Measurements from ENCODE around the gene UCHL1.
"Not testable (repeated sequence)": the region's sequence is repeated elsewhere in the genome, so short reads cannot be mapped to it uniquely, and the experiment has no call there.

The UCHL1 gene

DNA sequence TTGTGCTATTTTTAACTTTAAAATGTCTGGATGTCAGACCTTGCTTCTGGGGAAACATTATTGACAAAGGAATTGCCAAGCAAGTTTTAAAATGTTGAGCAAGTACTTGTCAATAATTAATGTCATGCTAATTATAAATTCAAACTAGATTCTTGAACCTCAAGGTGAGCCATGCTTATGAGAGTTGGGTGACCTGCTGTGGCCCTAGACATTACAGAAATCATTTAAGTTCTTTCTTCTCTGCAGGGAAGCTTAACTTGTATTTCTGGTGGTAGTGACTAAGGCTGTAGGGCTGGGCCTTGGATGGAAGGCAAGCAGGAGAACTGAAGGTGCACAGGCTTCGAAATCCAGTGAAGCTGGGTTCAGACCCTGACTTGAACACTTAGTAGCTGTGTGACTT, 14.8 kb upstream of the UCHL1 start:
- DNase-seq = no peak

DNA sequence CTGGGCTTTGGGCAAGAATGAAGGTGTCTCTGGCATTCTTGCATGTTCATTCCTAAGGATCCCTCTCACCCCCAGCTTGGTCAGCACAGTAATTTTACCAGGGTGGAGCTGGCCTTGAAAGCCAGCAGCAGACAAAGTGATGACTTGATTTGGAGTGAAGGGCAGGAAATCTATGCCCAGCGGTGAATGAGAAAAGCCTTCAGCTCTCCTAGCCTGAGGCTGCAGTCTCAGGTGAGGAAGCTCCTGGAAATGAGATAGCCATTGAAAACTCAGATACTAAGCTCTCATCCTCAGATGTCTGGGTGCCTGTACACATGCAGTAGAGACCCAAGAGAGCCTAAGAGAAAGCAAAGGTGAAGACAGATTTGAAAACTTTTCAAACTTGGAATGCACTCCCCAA, 10.7 kb upstream of the UCHL1 start:
- DNase-seq = no peak

DNA sequence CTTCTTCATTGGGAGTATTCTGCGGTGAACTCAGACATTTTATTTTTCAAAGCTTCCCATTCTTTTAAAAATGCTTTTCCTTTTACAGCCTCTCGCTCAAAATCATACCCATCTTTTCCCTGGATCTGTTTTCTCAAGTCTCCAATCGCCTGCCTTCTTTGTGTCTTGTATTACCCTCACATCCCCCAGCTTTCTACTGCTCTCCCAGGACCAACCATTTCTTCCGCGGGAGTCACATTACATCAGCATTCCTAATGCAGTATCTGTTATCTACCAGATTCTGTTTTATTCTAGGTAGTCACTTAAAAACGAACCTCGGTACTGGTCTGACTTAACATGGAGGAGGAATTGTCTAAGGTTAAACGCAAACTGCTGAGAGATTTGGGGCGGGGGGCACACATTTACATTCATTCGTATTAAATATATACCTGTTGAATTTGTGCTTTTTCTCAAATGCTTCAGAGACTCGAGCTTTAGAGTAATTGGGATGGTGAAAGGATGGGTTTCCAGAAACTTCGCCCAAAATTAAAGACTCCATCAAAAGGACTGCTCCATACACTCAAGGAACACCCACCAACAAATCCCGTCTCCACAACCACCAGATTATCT, 493 bp upstream of the UCHL1 start:
- peak; percentile 76 for DNase-seq

DNA sequence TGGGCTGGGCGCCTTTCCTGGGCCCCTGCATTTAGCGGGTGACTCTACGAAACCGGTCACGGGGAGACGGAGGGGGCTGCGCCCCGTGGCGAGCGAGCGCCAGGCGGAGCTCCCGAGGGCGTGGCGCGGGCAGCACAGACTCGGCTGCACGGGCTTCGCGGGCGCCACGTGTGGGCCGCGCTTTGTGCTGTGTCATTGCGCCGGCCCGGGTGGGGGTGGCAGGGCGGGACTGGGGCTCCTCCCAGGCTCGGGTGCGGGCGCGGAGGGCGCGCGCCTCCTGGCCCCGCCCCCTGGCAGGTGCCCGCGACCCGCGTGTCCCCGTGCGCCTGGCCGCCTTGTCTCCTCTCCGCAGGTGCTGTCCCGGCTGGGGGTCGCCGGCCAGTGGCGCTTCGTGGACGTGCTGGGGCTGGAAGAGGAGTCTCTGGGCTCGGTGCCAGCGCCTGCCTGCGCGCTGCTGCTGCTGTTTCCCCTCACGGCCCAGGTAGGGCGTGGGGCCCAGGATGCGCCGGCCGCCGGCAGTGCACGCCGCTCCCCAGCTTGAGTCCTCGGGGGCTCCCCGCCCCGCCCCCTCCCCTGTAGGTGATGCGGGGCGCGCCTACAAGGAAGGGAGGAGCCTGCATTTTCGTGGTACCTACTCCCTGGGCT, 651 bp downstream of the UCHL1 start:
- peak; percentile 67 for DNase-seq

DNA sequence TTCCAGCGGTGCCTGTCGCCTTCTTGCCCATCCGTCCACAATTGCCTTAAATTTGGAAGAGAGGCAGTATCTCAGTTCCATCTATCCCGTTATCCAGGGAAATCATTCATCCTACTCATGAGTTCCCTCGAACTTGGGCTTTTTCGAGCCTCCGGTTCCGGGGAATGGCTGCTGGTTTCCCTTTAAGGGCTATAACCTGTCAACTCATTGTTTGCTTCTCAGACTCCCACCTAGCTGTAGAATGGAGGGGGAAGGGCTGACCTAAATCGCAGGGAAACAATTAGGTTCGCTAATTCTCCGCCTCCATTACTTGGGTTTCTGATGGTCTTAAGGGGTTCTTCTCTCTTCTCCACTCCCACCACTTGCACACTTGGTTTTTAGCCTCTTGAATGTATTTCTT, 1.2 kb downstream of the UCHL1 start:
- DNase-seq = no peak

DNA sequence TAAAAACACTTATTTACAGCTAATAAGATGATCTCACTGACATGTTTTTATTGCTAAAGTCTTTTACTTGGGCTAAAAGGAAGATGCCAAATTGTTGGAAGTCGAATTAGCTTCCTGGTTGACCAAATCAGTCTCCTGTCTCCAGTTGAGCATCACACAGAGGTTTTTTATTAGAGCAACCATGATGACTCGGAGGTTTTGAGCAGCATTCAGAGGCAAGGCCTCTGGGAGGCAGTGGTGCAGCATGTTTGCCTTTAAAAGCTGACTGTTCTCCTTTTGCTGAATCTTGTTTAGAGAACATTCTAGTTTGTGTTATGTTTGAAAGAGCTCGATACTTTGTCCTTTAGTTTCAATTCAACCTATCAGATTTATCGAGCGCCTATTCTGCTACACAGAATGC, 2.1 kb downstream of the UCHL1 start:
- DNase-seq = peak; percentile 73

DNA sequence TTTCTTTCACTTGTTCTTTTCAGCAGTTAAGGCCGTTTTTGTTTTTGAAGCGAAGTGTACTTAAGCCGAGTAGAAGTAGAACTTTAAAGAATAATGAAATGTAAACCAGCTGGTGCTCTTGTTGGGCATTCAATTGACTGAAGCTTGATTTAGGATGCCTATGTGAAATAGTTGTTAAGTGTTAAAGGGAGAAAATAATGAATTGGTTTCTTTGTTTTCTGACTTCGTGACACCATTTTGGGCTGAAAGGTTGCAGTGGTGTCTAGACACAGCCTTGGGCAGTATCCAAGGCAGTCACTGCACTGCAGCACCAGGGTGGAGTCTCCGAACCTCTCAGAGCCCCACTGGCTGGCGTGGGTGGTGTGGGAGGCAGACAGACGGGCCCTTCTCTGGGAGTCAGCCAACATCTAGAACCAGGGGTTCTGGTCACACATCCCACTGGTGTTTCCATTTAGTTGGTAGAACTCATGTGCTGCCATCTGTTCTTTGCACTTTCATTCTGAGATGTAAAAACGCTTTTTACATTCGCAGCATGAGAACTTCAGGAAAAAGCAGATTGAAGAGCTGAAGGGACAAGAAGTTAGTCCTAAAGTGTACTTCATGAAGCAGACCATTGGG, 3.5 kb downstream of the UCHL1 start:
- DNase-seq = no peak

DNA sequence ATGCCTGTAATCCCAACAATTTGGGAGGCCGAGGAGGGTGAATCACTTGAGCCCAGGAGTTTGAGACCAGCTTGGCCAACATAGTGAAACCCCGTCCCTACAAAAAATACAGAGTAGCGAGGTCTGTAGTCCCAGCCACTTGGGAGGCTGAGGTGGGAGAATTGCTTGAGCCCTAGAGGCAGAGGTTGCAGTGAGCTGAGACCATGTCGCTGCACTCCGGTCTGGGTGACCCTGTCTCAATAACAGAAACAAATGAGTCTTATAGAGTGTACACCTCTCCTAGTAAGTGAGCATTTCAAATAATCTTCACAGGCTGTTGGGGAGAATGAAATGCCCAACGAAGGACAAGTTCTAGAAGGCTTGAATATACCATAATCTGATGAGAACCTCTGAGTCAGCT, 5.5 kb downstream of the UCHL1 start:
- DNase-seq = no peak

DNA sequence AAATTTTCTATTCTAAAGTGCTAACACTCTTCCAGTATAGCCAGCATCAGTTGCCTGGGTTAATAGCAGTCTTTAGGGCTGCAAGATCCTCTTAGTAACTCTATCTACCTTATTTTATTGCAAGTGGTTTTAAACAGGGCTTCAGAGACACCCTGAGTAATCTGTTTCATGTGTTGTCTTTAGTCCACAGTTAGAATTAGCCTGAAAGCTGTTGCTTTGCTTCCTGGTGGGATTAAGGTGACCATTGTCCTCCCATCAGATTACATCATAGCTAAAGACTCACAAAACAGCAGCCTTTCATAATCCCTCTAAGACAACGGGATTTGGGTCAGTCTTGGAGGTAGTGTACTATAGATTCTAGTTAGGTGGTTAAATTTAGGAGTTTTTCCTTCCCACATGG, 7.5 kb downstream of the UCHL1 start:
- DNase-seq = no peak

DNA sequence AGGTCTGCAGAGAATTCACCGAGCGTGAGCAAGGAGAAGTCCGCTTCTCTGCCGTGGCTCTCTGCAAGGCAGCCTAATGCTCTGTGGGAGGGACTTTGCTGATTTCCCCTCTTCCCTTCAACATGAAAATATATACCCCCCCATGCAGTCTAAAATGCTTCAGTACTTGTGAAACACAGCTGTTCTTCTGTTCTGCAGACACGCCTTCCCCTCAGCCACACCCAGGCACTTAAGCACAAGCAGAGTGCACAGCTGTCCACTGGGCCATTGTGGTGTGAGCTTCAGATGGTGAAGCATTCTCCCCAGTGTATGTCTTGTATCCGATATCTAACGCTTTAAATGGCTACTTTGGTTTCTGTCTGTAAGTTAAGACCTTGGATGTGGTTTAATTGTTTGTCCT, 11.3 kb downstream of the UCHL1 start:
- DNase-seq = no peak

DNA sequence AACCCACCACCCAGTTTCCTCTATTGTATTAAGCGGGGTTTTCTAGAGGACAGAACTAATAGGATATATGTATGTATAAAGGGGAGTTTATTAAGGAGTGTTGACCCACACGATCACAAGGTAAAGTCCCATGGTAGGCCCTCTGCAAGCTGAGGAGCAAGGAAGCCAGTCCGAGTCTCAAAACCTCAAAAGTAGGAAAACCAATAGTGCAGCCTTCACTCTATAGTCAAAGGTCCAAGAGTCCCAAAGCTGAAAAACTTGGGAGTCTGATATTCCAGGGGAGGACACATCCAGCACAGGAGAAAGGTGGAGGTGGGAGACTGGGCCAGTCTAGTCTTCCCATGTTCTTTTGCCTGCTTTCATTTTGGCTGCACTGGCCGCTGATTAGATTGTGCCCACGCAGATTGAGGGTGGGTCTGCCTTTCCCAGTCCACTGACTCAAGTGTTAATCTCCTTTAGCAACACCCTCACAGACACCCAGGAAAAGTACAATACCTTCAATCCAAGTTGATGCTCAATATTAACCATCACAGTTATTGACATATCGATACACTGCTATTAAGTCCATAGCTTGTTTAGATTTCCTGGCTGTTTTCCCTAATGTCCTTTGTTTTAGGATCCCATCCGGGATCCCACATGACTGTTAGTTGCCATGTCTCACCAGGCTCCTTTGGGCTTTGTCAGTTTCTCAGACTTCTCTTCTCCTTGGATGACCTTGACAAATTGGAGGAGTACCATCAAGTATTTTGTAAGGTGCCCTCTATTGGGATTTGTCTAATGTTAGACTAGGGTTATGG, 12.2 kb downstream of the UCHL1 start:
- DNase-seq = no peak

DNA sequence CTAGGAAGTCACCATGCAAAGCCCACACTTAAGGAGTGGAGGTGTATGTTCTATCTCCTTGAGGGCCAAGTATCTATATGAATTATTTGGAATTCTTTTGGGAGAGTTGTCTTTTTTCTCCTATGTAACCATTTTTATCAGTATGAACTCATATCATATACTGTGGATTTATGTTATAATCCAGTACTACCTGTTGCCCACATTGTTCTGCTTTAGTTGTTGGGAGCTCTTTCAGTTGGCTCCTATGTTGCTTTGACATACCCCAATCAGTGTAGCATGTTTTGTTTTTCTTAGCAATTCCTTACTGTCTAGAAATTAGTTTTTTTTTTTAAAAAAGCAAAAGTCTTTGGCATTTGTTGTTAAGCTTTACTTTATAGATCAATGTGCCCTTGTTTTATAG, 13.0 kb downstream of the UCHL1 start:
- DNase-seq = no peak

DNA sequence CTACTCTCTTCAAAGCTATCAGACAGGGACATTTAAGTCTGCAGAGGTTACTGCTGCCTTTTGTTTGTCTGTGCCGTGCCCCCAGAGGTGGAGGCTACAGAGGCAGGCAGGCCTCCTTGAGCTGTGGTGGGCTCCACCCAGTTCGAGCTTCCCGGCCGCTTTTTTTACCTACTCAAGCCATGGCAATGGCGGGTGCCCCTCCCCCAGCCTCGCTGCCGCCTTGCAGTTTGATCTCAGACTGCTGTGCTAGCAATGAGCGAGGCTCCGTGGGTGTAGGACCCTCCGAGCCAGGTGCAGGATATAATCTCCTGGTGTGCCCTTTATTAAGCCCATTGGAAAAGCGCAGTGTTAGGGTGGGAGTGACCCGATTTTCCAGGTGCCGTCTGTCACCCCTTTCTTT, 19.2 kb downstream of the UCHL1 start:
- DNase-seq = not testable (repeated sequence)

DNA sequence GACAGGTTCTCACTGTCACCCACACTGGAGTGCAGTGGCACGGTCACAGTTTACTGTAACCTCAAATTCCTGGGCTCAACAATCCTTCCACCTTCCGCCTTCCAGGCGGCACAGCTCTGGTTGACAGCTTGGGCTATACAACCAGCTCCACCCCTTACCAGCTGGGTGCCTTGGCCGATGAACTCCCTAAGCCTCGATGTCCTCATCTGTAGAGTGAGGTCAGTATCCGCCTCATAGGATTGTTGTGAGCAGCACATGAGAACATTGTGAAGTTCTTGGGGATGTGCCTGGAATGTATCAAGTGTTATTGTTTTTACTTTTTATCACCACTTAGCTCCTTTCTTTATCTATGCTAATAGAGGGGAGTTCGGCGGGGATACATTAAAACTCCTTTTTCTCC, 23.3 kb downstream of the UCHL1 start:
- DNase-seq = no peak

DNA sequence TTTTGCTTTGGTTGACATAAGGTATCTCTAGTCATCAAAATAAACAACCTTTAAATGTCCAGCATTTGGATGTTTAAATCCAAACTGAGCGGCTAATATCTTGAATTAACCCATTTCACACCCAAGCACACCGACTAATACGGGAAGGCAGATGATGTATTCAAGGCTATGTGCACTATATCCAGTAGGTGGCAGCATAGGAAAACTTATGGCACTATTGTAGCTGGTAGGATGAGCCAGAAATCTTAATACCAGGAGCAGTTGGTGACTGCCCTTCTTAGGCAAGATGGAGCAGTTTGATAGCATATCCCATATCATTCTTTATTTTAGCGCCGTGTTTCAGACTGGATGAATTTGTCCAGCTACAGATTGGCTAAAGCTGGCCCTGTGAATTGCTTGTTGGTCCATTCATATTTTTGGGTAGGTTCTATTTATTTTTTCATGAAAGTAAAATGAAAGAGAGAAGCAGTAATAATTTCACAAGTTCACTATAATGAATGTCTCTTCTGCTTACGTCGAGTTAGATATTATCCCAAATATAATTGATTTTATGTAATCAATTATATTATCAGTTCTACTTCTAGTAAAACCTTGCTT, 24.4 kb downstream of the UCHL1 start:
- DNase-seq = peak; percentile 81

DNA sequence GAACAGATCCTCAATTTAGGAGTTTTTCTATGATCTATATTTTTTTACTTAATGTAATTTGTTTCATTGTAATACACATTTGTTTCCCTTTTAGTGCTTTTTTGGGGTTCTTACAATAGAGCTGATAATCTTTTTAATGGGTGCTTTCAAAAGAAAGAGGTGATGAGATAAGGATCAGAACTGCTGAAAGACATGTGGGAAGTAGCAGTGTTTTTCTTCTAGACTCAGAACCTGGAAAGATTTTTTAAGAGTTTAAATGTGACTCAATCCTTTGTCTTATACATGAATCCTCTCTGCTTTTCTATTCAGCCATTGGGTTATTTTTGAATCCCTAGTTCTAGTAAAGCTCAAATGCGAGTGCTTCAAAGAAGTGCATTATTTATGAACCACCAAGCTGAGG, 25.6 kb downstream of the UCHL1 start:
- no peak for DNase-seq

DNA sequence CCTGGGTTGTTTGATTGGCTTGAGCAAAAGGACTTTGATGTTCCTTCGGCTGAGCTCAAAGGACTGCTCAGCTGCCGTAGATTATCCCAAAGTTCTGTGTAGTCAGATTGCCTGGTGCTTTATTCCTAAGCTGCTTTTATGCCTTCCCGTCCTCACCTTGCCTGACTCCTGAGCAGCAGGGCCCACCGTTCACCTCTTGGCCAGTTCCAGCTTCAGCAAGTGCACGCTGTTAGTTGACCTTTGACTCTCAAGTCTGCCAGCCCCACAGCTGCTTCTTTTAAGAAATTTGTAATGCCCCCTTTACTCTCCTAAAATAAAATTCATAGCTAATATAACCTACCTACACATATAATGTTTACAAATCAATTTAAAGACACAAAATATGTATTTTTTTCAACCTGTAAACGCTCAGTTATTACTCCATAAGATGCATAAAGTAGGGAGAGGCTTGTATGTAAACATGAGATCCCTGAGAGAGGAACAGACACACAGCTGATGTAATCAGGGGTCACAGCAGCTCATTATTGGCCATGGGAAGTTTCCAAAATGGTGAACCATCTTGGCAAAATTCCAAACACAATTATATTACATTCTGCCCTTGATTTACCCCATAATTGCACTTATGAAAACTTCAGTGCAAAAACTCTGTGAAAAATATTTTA, 28.6 kb downstream of the UCHL1 start:
- peak; percentile 41 for DNase-seq

DNA sequence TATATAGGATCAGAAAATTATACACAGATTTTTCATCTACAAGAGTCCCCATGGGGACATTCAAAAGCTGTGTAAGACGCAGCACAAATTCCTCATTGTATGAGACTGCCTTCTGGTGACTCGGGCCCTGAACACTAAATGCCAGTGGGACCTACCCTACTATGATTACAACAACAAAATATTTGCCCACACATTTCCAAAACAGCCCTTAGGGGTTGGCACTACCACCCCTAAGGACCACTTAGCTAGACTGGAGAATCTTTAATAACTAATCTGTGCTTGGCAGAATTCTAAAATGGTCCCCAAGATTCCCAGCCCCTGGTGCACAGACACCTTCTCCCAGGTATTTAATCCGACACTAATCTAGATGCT, 29.1 kb downstream of the UCHL1 start:
- no peak for DNase-seq

DNA sequence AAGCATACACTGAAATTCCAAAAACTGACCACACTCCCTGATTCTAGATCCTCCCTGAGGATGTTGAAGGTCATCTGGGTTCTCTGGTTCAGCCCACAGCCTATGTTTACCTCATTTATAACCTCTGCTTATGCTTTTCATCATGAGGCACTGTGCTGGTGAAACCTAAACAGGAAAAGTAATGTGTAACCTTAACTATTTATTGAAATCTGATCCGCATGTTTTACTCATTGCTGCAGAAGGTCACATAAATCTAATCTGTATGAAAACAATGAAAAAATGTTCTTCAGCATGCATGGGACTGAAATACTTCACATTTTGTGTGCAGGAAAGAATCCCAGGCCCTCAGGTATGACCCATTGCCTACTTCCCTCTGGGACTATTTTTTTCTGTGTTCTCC, 30.3 kb downstream of the UCHL1 start:
- DNase-seq = peak; percentile 11

DNA sequence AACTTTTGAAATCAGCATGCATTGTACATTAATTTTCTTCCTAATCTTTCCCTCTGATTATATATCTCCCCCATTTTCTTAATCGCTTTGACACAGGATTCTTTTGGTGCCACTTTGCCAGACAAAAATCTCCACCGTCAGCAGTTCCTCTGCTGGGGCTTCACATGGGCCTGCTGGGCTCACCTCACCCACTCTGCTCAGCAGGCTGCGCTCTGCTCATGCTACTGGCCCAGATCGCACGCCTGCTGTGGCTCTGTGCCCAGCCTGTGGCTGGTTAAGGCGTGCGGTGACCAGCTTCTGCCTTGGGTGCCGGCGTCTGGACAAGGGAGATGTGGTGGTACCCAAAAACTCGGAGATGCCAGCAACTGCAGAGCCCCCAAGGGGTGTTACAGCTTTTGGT, 31.1 kb downstream of the UCHL1 start:
- no peak for DNase-seq

DNA sequence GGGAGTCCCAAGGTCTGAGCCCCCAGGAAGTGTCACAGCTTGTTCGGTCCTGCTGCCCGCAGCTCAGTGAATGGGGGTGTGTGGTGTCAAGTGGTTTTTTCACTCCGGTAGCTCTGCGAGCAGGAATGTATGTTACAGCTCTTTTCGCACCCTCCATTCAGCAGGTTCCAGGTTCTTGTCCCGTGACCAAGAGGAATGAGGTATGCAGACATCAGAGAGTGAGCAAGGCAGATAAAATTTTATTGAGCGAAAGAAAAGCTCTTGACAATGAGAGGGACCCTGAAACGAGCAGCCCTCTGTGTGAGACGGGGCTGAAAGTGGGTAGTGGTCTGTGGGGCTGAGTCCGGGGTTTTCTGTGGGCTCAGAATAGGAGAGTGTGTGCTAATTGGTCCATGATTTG, 31.5 kb downstream of the UCHL1 start:
- no peak for DNase-seq

DNA sequence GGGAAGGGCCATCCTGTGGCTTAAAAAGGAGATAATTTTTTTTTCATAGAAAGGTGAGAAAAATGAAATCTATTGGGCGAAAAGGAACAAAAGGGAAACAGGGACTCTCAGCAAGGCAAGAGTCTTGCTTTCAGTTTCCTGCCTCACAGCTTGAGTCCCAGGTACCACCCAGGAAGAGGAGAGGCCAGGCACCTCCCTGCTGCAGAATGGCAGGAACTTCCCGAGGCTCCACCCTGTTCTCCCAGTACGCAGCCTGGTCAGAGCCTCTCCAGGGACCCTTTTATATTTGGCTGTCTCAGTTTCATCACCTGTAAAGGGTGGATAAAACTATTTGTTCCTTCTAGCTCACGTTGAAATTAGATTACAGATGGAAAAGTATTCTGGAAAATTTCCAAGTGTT, 33.8 kb downstream of the UCHL1 start:
- no peak for DNase-seq

Data from fibroblast of skin of scalp (primary cell).